Smooth muscle cell (in vitro differentiated cells): ENCODE measurements around the gene LINS1. TPM values are rescaled to one million over a fixed set of nuclear protein-coding genes. Genes with fewer than 3 reads are reported as not detected.

Experiments
- DNase-seq: peaks from one replicate; lab custom pipeline; 2025; ENCODE audit not compliant: unreplicated experiment; lab: John Stamatoyannopoulos, UW
- H2AFZ ChIP-seq: fragments of 200-600 bp; sonication (generic); 2 replicates; pipeline ENCODE4 v1.6.0; 2016; ENCODE audit warnings: antibody characterized with exemption, low read depth, mild to moderate bottlenecking
- H3F3A ChIP-seq: fragments of 200-600 bp; sonication (generic); 2 replicates; pipeline ENCODE4 v1.6.0; 2017; ENCODE audit warnings: antibody characterized with exemption, low read depth
- H3K27ac ChIP-seq: fragments of 200-600 bp; sonication (generic); 2 replicates; pipeline ENCODE4 v1.5.1; 2016; ENCODE audit warnings: low read depth, mild to moderate bottlenecking
- H3K27me3 ChIP-seq: fragments of 200-600 bp; sonication (generic); 2 replicates; pipeline ENCODE4 v1.6.1; 2016; ENCODE audit warnings: low read depth, mild to moderate bottlenecking
- H3K36me3 ChIP-seq: fragments of 200-600 bp; sonication (generic); 2 replicates; pipeline ENCODE4 v1.5.1; 2016; ENCODE audit warnings: low read depth
- H3K4me1 ChIP-seq: fragments of 200-600 bp; sonication (generic); 2 replicates; pipeline ENCODE4 v1.5.1; 2016; ENCODE audit warnings: low read depth
- H3K4me2 ChIP-seq: fragments of 200-600 bp; sonication (generic); 2 replicates; pipeline ENCODE4 v1.6.0; 2016; ENCODE audit warnings: mild to moderate bottlenecking
- H3K4me3 ChIP-seq: fragments of 200-600 bp; sonication (generic); 2 replicates; pipeline ENCODE4 v1.5.1; 2016; ENCODE audit warnings: mild to moderate bottlenecking
- H3K79me2 ChIP-seq: fragments of 200-600 bp; sonication (generic); 2 replicates; pipeline ENCODE4 v1.6.0; 2016; ENCODE audit warnings: low read depth, mild to moderate bottlenecking
- H3K9ac ChIP-seq: fragments of 200-600 bp; sonication (generic); 2 replicates; pipeline ENCODE4 v1.6.0; 2016; ENCODE audit warnings: low read depth
- H3K9me3 ChIP-seq: fragments of 200-600 bp; sonication (generic); replicated peaks from 2 replicates; pipeline ENCODE4 v1.5.1; 2016; ENCODE audit warnings: low read depth
- H4K20me1 ChIP-seq: fragments of 200-600 bp; sonication (generic); 2 replicates; pipeline ENCODE4 v1.6.0; 2016; ENCODE audit warnings: low read depth
- WGBS: methylation state at CpG from one replicate; pipeline ENCODE4 v1.1.7; 2016; ENCODE audit warnings: low lambda C conversion rate; 5-methylcytosine and 5-hydroxymethylcytosine counted together
- polyA plus RNA-seq: library from polyadenylated mRNA; unstranded; fragments of >200 nt; fragmentation: Nextera tagmentation; extraction: Ambion mirVana; gene quantifications from 2 replicates; pipeline ENCODE4 v1.2.1, GENCODE V29; 2016
- total RNA-seq: library from RNA; depleted of rRNA; stranded (reverse); fragments of >200 nt; gene quantifications from 2 replicates; pipeline ENCODE4 v1.2.3, GENCODE V29; 2014
- TF ChIP-seq, protein P1 (sequence below): fragments of 200-600 bp; sonication (generic); IDR thresholded peaks from 2 replicates; pipeline ENCODE4 v1.5.1; 2017; ENCODE audit warnings: borderline replicate concordance, mild to moderate bottlenecking, antibody characterized with exemption; ENCODE audit not compliant: insufficient read depth, poor library complexity, severe bottlenecking

LINS1 gene
- total and polyA plus RNA-seq, 2 experiments from 2014 or later, result 6.0 to 9.2 TPM

- Histone ChIP-seq H3K9ac (no peak overlapping the region), H2AFZ (no peak overlapping the region), H3K4me2 (no peak overlapping the region), H3K9me3 (no peaks in the 10 kb centered on the region), H3F3A (no peaks in the 10 kb centered on the region), H4K20me1 (no peaks in the 10 kb centered on the region), H3K4me3 (no peak overlapping the region), H3K36me3 (no peaks in the 10 kb centered on the region), H3K27ac (no peak overlapping the region), H3K27me3 (no peaks in the 10 kb centered on the region), H3K4me1 (no peaks in the 10 kb centered on the region), H3K79me2 (no peaks in the 10 kb centered on the region)
- TF ChIP-seq, protein P1, sequence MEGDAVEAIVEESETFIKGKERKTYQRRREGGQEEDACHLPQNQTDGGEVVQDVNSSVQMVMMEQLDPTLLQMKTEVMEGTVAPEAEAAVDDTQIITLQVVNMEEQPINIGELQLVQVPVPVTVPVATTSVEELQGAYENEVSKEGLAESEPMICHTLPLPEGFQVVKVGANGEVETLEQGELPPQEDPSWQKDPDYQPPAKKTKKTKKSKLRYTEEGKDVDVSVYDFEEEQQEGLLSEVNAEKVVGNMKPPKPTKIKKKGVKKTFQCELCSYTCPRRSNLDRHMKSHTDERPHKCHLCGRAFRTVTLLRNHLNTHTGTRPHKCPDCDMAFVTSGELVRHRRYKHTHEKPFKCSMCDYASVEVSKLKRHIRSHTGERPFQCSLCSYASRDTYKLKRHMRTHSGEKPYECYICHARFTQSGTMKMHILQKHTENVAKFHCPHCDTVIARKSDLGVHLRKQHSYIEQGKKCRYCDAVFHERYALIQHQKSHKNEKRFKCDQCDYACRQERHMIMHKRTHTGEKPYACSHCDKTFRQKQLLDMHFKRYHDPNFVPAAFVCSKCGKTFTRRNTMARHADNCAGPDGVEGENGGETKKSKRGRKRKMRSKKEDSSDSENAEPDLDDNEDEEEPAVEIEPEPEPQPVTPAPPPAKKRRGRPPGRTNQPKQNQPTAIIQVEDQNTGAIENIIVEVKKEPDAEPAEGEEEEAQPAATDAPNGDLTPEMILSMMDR, result no peak
- 97% methylated on average over 25 of the region's 57 CpGs for whole genome bisulfite sequencing
- DNase-seq, result no peak
These were observed 57.6 kb downstream of the LINS1 start for GRCh38 chr15:100544338-100544841.

DNA sequence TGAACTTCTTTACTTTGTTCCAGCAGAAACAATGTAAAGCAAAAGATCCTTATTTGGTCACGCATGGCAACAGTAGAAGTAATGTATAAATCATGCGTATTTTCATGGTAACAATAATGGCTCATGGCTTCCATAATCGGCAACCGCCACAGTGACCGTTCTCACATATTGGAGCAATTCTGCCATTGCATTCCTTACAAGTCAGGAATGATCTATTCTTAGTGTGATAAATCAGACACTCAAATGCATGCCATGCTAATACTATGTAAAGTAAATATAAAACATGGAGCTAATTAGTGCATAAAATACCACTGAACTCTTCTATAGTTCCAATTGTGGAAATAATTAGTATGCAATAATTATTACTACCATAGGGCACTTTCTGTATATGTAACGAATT is 59.7 kb downstream of the LINS1 start:
- no peak for DNase-seq
- WGBS, result 95% methylated on average over 6 of the region's 6 CpGs

DNA sequence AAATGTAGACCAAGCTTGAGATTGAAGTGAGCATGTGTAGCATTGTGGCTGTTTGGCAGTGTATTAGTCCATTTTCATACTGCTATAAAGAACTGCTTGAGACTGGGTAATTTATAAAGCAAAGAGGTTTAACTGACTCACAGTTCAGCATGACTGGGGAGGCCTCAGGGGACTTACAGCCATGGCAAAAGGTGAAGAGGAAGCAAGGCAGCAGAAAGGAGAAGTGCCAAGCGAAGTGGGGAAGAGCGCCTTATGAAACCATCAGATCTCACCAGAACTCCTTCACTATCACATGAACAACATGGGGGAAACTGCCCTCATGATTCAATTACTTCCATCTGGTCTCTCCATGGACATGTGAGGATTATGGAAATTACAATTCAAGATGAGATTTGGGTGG is 64.7 kb downstream of the LINS1 start:
- H3K27me3 ChIP-seq, result no peaks in the 10 kb centered on the region
- 37% methylated on average over 2 of the region's 2 CpGs for WGBS
- TF ChIP-seq, protein P1, result no peak
- no peak overlapping the region for H3K9ac ChIP-seq
- no peak overlapping the region for H3K27ac ChIP-seq
- H3K4me3 ChIP-seq, result no peak overlapping the region
- H4K20me1 ChIP-seq, result no peaks in the 10 kb centered on the region
- no peak overlapping the region for H2AFZ ChIP-seq
- H3K79me2 ChIP-seq, result no peaks in the 10 kb centered on the region
- no peaks in the 10 kb centered on the region for H3F3A ChIP-seq
- no peaks in the 10 kb centered on the region for H3K36me3 ChIP-seq
- no peak for DNase-seq
- no peaks in the 10 kb centered on the region for H3K9me3 ChIP-seq
- no peaks in the 10 kb centered on the region for H3K4me1 ChIP-seq
- H3K4me2 ChIP-seq, result no peak overlapping the region

More for the DNA sequence above, 59.7 kb downstream of the LINS1 start:
- Histone ChIP-seq H3K4me3 (no peak overlapping the region), H3K9ac (no peak overlapping the region), H3K79me2 (no peaks in the 10 kb centered on the region), H3K4me1 (no peaks in the 10 kb centered on the region), H3K27ac (no peak overlapping the region), H3K9me3 (no peaks in the 10 kb centered on the region), H2AFZ (no peak overlapping the region), H3K36me3 (no peaks in the 10 kb centered on the region), H3F3A (no peaks in the 10 kb centered on the region), H3K4me2 (no peak overlapping the region), H3K27me3 (no peaks in the 10 kb centered on the region), H4K20me1 (no peaks in the 10 kb centered on the region)
- TF ChIP-seq, protein P1, result no peak

GRCh38 chr15:100536733-100537132 is 65.3 kb downstream of the LINS1 start:
- Histone ChIP-seq H3K79me2 (no peaks in the 10 kb centered on the region), H3K9ac (no peak overlapping the region), H3K27me3 (no peaks in the 10 kb centered on the region), H2AFZ (no peak overlapping the region), H3K36me3 (no peaks in the 10 kb centered on the region), H3K4me1 (no peaks in the 10 kb centered on the region), H3K27ac (no peak overlapping the region), H4K20me1 (no peaks in the 10 kb centered on the region), H3F3A (no peaks in the 10 kb centered on the region), H3K4me3 (no peak overlapping the region), H3K9me3 (no peaks in the 10 kb centered on the region), H3K4me2 (no peak overlapping the region)
- TF ChIP-seq, protein P1, result no peak
- DNase-seq, result no peak
